ENCODE data around the gene PRR23B. TPM values are rescaled to one million over a fixed set of nuclear protein-coding genes. Genes with fewer than 3 reads are reported as not detected.

The PRR23B gene
- total RNA-seq, 4 donors from 2014 or later, result not detected

DNA sequence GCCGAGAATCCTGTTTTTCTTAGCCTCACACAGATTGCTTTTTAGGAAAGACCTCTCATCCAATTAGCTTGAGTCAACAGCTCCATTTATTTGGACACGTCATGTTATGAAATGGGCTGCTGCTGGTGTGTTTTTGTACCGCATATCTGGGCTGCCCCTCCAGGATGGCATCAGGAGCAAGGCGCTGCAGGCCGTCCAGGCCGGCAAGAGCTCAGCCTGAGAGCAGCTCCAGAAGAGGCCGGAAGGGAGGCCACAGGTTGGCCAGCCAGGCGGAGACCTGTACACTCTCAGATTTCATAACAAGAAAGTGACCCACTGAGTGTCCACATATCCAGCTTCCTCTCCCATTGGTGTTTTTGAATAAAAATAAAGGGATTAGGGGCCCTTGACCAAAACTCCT lies 45.4 kb downstream of the PRR23B start:
- TF ChIP-seq POLR2A (IDR thresholded peaks at IDR 0.05), result no peak
- TF ChIP-seq, protein P1, sequence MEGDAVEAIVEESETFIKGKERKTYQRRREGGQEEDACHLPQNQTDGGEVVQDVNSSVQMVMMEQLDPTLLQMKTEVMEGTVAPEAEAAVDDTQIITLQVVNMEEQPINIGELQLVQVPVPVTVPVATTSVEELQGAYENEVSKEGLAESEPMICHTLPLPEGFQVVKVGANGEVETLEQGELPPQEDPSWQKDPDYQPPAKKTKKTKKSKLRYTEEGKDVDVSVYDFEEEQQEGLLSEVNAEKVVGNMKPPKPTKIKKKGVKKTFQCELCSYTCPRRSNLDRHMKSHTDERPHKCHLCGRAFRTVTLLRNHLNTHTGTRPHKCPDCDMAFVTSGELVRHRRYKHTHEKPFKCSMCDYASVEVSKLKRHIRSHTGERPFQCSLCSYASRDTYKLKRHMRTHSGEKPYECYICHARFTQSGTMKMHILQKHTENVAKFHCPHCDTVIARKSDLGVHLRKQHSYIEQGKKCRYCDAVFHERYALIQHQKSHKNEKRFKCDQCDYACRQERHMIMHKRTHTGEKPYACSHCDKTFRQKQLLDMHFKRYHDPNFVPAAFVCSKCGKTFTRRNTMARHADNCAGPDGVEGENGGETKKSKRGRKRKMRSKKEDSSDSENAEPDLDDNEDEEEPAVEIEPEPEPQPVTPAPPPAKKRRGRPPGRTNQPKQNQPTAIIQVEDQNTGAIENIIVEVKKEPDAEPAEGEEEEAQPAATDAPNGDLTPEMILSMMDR (IDR thresholded peaks at IDR 0.05), result no peak

DNA sequence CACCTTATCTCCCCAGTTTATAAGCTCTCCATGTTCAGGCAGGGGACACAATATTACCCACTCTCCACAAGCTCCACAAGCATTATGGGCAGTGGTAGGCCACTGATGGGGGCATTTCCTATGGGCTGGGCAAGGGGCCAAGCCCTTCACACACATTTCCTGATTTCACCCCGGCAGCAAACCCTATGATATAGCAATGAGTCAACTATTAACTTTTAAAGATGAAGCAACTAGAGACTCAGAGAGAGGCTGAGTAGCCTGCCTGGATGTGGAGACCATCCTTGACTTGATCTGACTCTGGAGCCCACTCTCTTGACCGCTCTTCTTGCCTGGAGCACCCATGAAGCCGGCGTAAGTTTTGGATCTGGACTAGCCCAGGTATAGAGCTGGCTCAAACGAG lies 46.3 kb downstream of the PRR23B start:
- H3K4me3 ChIP-seq, result no peak overlapping the region
- no peaks in the 10 kb centered on the region for H3K4me1 ChIP-seq
- H3K36me3 ChIP-seq, result no peaks in the 10 kb centered on the region
- intact Hi-C loops (cut with DNase I), result no loop called here
- 75 to 95% methylated on average over 4 of the region's 5 CpGs for WGBS, 2 donors
- no peak overlapping the region for H3K27ac ChIP-seq
- H3K27me3 ChIP-seq, result peaks cover 0 to 27% (median 0%) of the 10 kb centered on the region in 4 donors
- H3K9me3 ChIP-seq, result no peaks in the 10 kb centered on the region
- no peak for DNase-seq
- TF ChIP-seq, protein P1 (IDR thresholded peaks at IDR 0.05), result no peak
- TF ChIP-seq POLR2A (IDR thresholded peaks at IDR 0.05), result no peak

More for the DNA sequence above, 45.4 kb downstream of the PRR23B start:
- no peak overlapping the region for H3K27ac ChIP-seq
- no peaks in the 10 kb centered on the region for H3K9me3 ChIP-seq
- H3K4me3 ChIP-seq, result no peak overlapping the region
- no peak for DNase-seq
- H3K4me1 ChIP-seq, result no peaks in the 10 kb centered on the region
- H3K27me3 ChIP-seq, result peaks cover 0 to 19% (median 0%) of the 10 kb centered on the region in 4 donors
- no peaks in the 10 kb centered on the region for H3K36me3 ChIP-seq
- intact Hi-C loops (cut with DNase I), result no loop called here
- 73 to 76% methylated on average over 4 to 7 of the region's 8 CpGs for WGBS, 2 donors

DNA sequence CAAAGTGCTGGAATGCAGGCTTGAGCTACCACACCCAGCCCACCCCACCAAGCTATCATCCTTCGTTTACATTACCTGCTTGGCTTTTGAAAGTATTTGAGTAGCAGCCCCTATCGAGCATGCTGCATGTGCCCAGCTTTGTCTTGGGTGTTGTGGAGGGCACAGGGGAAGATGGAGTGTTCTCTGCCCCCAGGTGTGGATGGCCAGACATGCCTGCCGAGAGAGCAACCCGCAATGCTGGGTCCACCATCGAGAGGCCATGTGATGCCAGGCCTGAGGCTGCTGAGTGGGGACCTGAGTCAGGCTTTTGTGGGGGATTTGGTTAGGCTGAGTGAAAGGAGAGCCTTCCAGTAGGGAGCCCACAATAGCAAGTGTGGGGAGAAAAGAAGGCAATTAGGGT lies 47.8 kb downstream of the PRR23B start:
- 72 to 85% methylated on average over 3 to 5 of the region's 5 CpGs for WGBS, 2 donors
- TF ChIP-seq, protein P1 (IDR thresholded peaks at IDR 0.05), result no peak
- no peak for TF ChIP-seq POLR2A (IDR thresholded peaks at IDR 0.05)
- Histone ChIP-seq H3K4me3 (no peak overlapping the region), H3K4me1 (no peaks in the 10 kb centered on the region), H3K27ac (no peak overlapping the region), H3K27me3 (peaks cover 0 to 27% (median 0%) of the 10 kb centered on the region in 4 donors), H3K9me3 (no peaks in the 10 kb centered on the region), H3K36me3 (no peaks in the 10 kb centered on the region)
- intact Hi-C loops (cut with DNase I), result no loop called here
- DNase-seq, result no peak

DNA sequence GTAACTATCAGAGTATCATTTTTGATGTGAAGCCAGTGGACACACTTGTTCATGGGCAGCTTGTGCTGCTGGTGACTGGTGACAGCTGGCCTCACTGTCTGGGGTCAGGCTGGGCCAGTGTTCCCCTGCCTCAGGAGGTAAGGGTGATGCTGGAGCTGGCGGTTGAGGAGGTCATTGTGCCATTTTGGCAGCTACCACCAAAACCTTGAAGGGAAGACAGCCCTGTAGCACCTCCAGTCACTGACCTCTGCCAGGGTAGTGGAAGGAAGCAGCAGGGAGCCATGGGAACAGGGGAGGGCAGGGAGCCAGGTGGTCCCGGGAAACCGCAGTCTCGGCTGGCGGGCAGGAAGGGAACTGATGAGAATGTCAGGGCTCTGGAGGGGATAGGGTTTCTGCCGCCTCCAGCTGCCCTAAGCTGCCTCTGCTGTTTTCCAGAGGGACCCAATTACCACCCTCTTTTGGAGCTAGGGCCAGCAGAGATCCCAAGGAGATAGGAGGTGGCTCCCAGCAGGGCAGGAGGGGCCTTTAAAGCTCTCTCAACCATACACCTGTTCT lies 48.9 kb downstream of the PRR23B start:
- Histone ChIP-seq H3K4me1 (no peaks in the 10 kb centered on the region), H3K27ac (no peak overlapping the region), H3K9me3 (no peaks in the 10 kb centered on the region), H3K4me3 (no peak overlapping the region), H3K27me3 (peaks cover 0 to 27% (median 0%) of the 10 kb centered on the region in 4 donors), H3K36me3 (no peaks in the 10 kb centered on the region)
- 47 to 69% methylated on average over 3 to 4 of the region's 6 CpGs for WGBS, 2 donors
- no peak for TF ChIP-seq POLR2A (IDR thresholded peaks at IDR 0.05)
- TF ChIP-seq, protein P1 (IDR thresholded peaks at IDR 0.05), result no peak
- intact Hi-C loops (cut with DNase I), result no loop called here
- no peak for DNase-seq

Other genes with a start within 250 kb of the PRR23B start
- gene PIK3CB, start 186.0 kb downstream of the PRR23B start, total RNA-seq, result 10 to 100 TPM; 14.7 to 36.2 (median 28.5) TPM
- under 1 TPM in 1 of 4 donors, not detected in 3; 0.19 TPM for gene FOXL2, start 73.8 kb downstream of the PRR23B start, total RNA-seq
- gene FOXL2NB, start 73.7 kb downstream of the PRR23B start, total RNA-seq, result 1 to 10 TPM in 1 of 4 donors, under 1 TPM in 1, not detected in 2; 0.57 to 1.1 TPM
- gene PRR23A, start 14.7 kb downstream of the PRR23B start, total RNA-seq, result not detected
- not detected for gene PRR23C, start 24.0 kb upstream of the PRR23B start, total RNA-seq